GM12801 (cell line): ENCODE results near the gene CASTOR2.
"Not testable (repeated sequence)": the region's sequence is repeated elsewhere in the genome, so short reads cannot be mapped to it uniquely, and the experiment has no call there.

Source experiments
- TF ChIP-seq, protein P1 (sequence below): IDR thresholded peaks from one replicate; pipeline ENCODE4 v1.5.1; 2011; ENCODE audit warnings: control low read depth; ENCODE audit not compliant: insufficient read length; ENCODE audit errors: extremely low read depth

CASTOR2 gene

DNA sequence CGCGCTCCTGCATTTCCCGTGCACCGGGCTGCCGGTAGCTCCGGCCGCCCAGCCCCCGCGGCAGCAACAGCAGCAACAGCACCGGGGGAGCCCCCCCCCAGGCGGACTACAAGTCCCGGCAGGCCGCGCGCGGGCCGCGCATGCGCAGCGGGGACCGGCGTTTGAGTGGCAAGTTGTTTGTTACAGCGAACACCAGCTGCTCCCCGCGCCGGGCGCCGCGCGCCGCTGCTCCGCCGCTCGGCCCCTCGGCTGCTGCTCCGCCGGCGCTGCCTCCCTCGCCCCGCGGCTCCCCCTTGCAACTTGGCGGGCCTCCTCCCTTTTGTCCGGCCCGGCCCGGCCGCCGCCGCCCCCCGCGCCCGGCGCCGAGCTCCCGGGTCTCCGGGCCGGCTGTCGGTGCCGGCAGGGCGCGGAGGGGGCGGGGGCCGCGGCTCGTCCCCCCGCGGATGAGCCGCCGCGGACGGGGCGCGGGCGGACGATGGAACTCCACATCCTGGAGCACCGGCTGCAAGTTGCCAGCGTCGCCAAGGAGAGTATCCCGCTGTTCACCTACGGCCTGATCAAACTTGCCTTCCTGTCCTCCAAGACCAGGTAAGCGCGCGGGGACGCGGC is at the start of gene CASTOR2:
CASTOR2 (plus strand) TSS at position 195 of the 609 bp plus-strand sequence; CDS start at position 476, 281 bp downstream.
- TF ChIP-seq, protein P1, sequence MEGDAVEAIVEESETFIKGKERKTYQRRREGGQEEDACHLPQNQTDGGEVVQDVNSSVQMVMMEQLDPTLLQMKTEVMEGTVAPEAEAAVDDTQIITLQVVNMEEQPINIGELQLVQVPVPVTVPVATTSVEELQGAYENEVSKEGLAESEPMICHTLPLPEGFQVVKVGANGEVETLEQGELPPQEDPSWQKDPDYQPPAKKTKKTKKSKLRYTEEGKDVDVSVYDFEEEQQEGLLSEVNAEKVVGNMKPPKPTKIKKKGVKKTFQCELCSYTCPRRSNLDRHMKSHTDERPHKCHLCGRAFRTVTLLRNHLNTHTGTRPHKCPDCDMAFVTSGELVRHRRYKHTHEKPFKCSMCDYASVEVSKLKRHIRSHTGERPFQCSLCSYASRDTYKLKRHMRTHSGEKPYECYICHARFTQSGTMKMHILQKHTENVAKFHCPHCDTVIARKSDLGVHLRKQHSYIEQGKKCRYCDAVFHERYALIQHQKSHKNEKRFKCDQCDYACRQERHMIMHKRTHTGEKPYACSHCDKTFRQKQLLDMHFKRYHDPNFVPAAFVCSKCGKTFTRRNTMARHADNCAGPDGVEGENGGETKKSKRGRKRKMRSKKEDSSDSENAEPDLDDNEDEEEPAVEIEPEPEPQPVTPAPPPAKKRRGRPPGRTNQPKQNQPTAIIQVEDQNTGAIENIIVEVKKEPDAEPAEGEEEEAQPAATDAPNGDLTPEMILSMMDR, result not testable (repeated sequence)

DNA sequence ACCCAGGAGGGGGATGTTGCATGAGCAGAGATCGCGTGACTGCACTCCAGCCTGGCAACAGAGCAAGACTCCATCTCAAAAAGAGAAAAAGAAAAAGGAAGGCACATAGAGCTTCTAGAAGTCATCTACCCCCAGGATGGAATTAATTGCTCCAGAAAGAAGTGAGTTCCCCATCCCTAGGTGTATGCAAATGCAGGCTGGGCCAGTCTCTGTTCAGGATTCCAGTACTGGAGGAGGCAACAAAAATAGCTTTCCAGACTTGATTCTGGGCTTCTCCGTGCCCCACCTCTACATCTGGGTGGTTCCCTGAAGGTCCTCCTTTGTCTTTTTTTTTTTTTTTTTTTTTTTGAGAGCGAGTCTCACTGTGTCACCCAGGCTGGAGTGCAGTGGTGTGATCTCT is 28.6 kb downstream of the CASTOR2 start:
- TF ChIP-seq, protein P1, result no peak

DNA sequence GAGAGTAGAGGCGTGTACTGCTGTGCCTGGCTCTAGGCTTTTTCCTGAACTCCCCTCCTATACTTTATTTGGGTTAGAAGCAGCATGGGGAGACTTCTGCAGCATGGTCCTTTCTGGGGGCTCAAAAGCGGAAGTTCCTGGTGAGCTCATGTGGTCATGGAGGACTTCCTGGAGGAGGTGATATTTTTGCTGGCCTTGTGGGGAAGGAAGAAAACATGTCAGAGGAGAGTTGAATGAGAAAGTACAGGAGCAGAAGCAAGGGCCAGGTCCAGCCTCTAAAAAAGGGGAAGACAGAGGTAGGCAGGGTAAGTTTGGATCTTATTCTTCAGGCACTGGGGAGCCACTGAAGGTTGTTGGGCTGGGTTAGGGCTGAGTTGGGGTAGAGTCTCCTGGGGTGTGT is 45.5 kb downstream of the CASTOR2 start:
- TF ChIP-seq, protein P1, result no peak

DNA sequence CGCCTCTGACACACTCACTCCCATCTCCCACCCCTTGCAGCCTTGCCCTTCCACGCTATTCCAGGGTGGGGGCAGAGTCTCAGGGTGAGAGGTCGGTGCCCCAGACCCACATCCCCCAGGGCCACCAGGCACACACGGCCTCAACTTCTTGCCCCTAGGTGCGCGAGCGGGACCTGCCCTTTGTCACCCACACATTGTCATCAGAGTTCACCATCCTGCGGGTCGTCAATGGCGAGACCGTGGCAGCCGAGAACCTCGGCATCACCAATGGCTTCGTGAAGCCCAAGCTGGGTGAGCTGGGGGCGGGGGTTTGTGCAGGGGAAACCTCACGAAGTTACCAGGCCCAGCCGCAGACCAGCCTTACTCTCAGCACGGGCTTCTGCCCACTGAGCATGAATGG is 53.3 kb downstream of the CASTOR2 start:
- TF ChIP-seq, protein P1, result no peak

DNA sequence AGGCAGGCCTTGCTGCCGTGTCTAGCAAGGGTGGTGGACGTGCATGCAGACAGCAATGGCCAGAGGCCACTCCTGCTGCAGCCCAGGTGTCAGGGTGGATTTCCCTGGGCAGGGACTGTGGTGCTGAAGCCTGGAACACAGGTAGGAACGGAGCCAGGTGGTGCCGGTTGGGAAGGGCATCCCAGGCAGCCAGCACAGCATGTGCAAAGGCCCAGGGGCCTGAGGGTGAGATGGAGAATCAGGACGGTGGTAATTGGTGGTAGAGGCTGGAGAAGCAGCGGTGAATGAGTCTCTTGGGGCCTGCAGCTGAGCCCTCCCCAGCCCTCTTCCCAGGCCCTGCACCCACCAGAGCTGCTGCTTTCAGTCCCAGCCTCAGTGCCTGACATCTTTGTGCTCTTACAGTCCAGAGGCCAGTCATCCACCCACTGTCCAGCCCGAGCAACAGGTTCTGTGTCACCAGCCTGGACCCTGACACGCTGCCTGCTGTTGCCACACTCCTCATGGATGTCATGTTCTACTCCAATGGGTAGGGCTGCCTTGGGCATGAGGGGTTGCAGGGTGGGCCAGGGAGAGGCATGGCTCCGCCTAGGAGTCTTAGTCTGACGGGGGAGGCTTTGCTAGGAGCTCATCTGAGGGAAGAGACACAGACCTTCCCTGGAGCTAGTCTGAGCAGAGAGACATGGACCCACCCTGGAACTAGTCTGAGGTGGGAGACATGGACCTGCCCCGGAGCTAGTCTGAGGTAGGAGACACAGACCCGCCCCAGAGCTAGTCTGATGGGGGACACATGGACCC is 54.3 kb downstream of the CASTOR2 start:
- TF ChIP-seq, protein P1, result no peak

DNA sequence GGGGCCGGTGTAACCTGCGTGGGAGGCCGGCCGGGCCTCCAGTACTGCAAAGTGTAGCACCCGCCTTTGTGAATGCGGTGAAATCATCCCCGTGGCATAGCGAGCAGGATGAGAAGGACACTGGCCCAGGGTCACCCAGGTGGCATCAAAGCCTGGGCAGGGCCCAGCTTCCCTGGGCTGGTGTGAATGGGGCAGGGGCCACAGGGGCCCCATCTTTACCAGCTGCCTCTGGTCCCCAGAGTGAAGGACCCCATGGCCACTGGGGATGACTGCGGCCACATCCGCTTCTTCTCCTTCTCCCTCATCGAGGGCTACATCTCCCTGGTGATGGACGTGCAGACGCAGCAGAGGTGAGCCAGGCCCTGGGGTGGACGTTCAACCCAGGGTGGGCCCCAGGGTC is 55.3 kb downstream of the CASTOR2 start:
- TF ChIP-seq, protein P1, result no peak

DNA sequence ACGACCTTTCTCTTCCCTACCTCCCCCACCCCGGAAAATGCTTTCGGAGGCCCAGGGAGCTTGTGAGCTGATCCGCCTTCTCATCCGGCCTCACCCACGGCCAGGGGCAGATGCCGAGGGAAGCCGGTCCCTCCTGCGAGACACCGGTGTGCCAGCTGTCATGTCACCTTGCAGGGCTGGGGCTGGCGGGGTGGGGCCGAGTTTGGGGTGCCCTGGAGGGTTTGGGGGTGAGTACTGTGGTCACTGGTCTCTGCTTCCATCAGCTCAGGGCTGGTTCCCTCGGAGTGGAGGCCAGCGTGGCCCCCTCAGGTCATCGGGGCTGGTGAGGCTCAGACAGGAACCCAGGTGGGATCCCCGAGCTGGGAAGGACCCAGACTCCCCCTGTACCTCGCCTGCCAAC is 60.4 kb downstream of the CASTOR2 start:
- TF ChIP-seq, protein P1, result no peak
